Kasumi-1 (cell line): ENCODE data around the gene GLIPR1L2.
A peak's percentile ranks its signal among the peaks of the same experiment; 100 is the strongest.
"Not testable (repeated sequence)": the region's sequence is repeated elsewhere in the genome, so short reads cannot be mapped to it uniquely, and the experiment has no call there.

Experiments used
- DNase-seq, 2 experiments: peaks; one replicate each; lab custom pipeline; 2025; lab: John Stamatoyannopoulos, UW

Gene GLIPR1L2

GRCh38 chr12:75390899-75391538 is at the start of gene GLIPR1L2:
Gene GLIPR1L2 (plus strand): TSS chr12:75391089. CDS start chr12:75391117, 28 bp downstream.
- no peak for DNase-seq

GRCh38 chr12:75341873-75342272 is 49.0 kb upstream of the GLIPR1L2 start:
- DNase-seq, result no peak

DNA sequence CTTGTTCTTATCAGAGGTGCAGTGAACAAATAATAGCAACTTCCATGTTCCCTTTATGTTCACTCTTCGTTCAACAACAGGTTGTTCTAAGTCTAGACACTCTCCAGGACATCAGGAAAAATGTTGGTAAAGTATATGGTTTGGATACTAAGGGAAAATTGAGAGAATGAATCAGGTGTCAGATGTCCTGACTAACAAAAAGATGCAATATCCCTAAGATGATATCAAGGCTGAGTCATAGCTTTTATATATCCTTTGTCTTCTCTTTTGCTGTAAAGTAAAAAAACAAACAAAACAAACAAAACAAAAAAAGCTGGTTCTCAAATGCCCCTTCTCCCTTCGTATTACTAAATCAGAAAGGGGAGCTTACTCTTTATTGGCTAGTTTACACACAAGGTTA is 45.4 kb upstream of the GLIPR1L2 start:
- DNase-seq, result no peak

DNA sequence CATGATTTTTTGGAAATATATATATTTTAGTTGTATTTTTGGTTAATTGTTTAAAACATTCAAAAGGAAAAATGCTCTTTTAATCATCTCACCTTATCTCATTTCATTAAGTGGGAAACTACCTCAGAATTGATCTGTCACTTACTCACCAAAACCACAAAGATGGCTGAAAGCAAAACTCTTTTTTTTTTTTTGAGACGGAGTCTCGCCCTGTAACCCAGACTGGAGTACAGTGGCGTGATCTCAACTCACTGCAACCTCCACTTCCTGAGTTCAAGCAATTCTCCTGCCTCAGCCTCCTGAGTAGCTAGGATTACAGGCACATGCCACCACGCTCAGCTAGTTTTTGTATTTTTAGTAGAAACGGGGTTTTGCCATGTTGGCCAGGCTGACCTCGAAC is 44.7 kb upstream of the GLIPR1L2 start:
- DNase-seq, result not testable (repeated sequence)

DNA sequence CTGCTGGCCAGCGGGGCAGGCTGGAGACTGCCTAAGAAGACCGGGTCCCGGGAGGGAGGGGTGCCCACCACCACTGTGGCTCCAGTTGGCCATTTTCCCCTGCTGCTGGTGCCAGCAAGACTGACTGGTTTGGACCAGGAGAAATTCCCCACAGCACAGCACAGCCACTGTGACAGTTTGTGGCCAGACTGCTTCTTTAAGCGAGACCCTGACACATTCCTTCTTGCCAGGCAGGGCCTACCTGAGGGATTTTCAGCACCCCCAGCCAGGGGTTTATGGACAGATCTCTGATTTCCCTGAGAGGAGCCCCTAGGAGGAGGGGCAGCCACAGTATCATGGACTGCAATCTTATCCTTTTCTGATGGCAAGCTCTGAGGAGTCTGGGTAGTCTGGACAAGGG is 40.9 kb upstream of the GLIPR1L2 start:
- DNase-seq, result no peak

- no peak for DNase-seq
Observed at GRCh38 chr12:75350413-75350812, 40.5 kb upstream of the GLIPR1L2 start.

DNA sequence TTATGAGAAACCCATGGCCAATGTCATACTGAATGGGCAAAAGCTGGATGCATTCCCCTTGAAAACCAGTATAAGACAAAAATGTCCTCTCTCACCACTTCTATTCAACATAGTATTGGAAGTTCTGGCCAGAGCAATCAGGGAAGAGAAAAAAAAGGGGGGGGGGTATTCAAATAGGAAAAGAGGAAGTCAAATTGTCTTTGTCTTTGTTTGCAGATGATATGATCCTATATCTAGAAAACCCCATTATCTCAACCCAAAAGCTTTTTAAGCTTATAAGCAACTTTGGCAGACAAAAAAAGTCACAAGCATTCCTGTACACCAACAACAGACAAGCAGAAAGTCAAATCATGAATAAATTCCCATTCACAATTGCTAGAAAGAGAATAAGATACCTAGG is 36.9 kb upstream of the GLIPR1L2 start:
- no peak for DNase-seq

- no peak for DNase-seq
Observed at GRCh38 chr12:75360920-75361319, 30.0 kb upstream of the GLIPR1L2 start.

GRCh38 chr12:75361408-75361807 is 29.5 kb upstream of the GLIPR1L2 start:
- no peak for DNase-seq

GRCh38 chr12:75364919-75365318 is 26.0 kb upstream of the GLIPR1L2 start:
- DNase-seq, result peak; percentile 57 to 65

DNA sequence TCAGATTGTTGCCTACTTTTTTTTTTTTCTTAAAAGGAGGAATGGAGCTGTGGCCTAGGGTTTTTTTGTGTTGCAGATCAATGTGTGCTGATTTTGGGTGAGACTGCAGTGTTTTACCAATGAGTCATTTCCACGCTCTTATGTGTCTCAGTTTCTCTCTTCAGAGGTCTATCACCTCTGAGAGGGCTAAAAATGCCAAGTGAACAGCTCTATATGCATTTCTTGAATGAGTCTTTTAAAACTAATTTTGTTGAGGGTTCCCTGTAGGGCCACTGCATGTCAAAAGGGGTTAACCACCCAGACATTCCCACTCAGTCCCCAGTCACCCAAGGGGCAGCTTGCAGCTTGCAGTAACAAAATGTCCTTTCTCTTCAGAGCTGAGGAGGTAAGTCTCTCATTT is 24.3 kb upstream of the GLIPR1L2 start:
- no peak for DNase-seq

DNA sequence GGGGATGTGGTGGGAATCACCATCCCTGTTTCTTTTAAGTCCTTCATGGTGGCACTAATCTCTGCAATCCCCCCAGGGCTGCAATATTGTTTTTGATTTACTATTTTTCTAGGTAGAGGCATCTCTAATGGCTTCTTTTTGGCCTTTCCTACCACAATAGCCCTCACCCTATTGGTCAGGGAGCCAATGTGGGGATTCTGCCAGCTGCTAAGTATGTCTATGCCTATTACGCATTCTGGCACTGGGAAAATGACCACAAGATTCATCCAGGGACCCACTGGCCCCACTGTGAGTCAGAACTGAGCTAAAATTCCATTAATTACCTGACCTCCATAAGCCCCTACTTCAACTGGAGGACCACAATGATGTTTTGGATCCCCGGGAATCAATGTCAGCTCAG is 15.9 kb upstream of the GLIPR1L2 start:
- DNase-seq, result no peak

DNA sequence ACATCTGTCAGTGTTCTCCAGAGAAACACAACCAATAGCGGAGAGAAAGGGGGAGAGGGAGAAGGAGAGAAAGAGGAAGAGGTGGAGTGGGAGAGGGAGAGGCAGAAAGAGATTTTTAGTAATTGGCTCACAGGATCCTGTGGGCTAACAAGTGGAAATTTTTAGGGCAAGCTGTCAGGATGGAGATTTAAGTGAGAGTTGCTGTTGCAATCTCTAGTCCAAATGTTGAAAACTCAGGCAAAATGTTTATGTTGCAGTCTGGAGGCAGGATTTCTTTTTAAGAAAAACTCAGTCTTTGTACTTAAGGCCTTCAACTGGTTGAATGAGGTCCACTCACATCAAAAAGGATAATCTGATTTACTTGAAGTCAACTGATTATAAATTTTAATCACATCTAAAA is 12.5 kb upstream of the GLIPR1L2 start:
- DNase-seq, result no peak

DNA sequence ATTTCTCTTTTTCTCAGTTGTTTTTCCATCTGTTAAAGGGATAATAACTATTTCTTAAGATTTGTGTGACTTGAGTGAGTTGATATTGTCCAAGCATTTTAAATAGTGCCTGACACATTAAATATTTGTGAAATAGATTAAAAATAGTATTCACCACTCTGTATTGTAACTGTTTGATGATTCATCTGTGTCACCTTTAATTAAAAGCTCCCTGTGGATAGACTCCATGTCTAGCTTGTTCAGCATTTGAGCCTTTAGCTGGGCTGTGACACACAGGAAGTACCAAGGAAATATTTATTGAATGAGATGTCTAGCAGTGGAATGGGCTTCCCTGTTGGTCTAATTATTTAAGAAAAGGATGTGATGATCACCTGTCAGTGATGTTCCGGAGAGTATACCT is 1.8 kb upstream of the GLIPR1L2 start:
- no peak for DNase-seq

GRCh38 chr12:75389706-75390105 is 1.2 kb upstream of the GLIPR1L2 start:
- DNase-seq, result no peak

- no peak for DNase-seq
Observed at GRCh38 chr12:75390156-75390898, 562 bp upstream of the GLIPR1L2 start.

- no peak for DNase-seq
Observed at GRCh38 chr12:75404231-75404630, 13.3 kb downstream of the GLIPR1L2 start.

DNA sequence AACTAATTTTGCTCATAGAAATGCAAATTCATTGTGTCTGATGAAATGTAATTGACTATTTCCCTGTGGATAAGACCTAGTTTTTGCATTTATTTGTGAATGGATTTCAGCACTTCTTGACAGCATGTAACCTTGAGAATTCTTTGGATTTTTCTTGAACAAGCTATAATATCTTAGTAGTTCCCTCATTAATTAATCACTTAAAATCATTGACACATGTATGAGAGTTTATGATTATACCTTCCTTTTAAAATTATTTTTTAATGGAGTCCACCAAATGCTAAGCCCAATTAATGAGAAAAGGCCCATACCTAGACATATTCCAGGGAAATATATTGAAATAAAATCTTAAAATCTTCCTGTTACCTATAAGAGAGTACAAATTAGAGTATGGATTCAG is 16.8 kb downstream of the GLIPR1L2 start:
- no peak for DNase-seq

DNA sequence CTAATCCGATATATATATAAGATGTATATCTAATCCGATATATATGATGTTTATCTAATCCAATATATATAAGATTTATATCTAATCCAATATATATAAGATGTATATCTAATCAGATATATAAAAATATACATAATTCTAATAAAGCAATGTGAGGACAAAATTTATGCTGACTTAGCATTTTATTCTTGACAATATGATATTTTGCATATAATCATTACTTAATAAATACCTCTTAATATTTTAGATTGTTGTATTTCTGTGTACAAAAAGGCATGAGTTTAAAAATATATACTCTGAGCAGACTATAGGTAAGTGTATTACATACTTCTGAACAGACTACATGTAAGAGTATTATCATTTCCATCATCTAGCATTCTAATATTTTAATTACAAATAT is 18.9 kb downstream of the GLIPR1L2 start:
- DNase-seq, result no peak

- DNase-seq, result no peak
Observed at GRCh38 chr12:75414671-75415070, 23.8 kb downstream of the GLIPR1L2 start.

DNA sequence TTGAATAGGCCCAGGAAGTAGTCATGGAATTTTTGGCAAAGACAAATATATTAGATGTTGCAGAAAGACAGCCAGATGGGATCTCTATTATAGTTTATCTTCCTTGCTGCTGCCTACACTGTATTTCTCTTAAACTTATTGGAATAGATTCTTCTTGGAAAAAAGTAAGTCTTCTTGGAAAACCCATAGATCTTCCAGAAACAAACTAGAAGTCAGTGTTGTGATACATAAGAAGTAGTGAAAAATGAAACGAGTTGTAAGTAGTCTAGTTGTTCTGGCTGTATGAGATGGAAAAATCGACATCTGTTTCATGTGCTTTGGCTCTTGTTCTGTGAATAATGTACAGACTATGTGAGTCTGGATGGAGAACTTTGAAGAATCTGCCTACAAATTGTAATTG is 29.0 kb downstream of the GLIPR1L2 start:
- no peak for DNase-seq

DNA sequence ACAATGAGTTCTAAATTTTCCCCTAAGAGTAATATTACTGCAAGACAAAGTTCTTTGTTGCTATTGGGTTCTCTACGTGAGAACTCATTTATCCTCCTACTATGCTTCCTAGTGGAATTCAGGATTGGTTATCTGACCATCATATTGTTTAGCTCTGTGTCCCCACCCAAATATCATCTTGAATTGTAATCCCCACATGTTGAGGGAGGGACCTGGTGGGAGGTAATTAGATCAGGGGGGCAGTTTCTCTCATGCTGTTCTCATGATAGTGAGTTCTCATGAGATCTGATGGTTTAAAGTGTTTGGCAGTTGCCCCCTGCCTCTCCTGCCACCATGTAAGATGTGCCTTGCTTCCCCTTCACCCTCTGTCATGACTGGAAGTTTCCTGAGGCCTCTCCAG is 36.6 kb downstream of the GLIPR1L2 start:
- DNase-seq, result no peak

GRCh38 chr12:75428767-75429166 is 37.9 kb downstream of the GLIPR1L2 start:
- no peak for DNase-seq

DNA sequence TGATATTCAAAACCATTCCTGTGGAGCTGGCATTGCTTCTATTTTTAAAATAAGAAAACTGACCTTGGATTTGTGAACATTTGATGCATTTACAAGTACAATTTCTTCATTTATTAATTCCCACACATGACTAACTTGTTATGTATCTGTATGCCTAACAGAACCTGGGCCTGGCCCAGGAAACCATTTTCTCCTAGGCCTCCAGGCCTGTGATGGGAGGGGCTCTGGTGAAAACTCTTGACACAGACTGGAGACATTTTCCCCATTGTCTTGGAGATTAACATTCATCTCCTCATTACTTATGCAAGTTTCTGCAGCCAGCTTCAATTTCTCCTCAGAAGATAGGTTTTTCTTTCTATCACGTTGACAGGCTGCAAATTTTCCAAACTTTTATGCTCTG is 42.0 kb downstream of the GLIPR1L2 start:
- no peak for DNase-seq
